HG03571 (cell line): ENCODE data around the gene SCAPER.

ENCODE experiments used
- ATAC-seq: cut with Tn5 transposase; IDR thresholded peaks from one replicate; pipeline ENCODE4 v1.9.1; 2021; ENCODE audit not compliant: unreplicated experiment

Gene SCAPER, protein sequence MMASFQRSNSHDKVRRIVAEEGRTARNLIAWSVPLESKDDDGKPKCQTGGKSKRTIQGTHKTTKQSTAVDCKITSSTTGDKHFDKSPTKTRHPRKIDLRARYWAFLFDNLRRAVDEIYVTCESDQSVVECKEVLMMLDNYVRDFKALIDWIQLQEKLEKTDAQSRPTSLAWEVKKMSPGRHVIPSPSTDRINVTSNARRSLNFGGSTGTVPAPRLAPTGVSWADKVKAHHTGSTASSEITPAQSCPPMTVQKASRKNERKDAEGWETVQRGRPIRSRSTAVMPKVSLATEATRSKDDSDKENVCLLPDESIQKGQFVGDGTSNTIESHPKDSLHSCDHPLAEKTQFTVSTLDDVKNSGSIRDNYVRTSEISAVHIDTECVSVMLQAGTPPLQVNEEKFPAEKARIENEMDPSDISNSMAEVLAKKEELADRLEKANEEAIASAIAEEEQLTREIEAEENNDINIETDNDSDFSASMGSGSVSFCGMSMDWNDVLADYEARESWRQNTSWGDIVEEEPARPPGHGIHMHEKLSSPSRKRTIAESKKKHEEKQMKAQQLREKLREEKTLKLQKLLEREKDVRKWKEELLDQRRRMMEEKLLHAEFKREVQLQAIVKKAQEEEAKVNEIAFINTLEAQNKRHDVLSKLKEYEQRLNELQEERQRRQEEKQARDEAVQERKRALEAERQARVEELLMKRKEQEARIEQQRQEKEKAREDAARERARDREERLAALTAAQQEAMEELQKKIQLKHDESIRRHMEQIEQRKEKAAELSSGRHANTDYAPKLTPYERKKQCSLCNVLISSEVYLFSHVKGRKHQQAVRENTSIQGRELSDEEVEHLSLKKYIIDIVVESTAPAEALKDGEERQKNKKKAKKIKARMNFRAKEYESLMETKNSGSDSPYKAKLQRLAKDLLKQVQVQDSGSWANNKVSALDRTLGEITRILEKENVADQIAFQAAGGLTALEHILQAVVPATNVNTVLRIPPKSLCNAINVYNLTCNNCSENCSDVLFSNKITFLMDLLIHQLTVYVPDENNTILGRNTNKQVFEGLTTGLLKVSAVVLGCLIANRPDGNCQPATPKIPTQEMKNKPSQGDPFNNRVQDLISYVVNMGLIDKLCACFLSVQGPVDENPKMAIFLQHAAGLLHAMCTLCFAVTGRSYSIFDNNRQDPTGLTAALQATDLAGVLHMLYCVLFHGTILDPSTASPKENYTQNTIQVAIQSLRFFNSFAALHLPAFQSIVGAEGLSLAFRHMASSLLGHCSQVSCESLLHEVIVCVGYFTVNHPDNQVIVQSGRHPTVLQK (N-terminal part only)

GRCh38 chr15:76905013-76905839 lies at the start of gene SCAPER:
Gene SCAPER (minus strand): TSS chr15:76905340. CDS start chr15:76883817, 21,523 bp downstream.
- peak; percentile 76 for ATAC-seq

DNA sequence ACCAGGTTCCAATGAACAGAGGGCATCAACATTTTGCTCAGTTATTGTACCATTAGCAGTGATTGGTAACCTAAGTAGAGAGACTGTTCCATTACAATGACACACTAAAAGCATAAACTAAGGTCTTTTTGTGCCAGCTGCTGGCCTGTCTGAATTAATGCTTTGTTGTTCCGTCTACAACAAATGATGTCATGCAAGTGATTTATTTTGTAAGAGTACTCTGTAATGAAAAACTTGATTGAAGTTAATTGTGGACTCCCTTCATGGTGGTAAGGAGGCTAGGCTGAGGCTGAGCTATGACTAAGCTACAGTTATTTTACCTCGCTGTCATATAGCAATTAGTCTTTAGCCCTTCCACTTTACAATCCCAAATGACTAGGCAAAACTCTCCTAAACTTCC lies 49.6 kb upstream of the SCAPER start:
- ATAC-seq: no peak

- no peak for ATAC-seq
Observed at GRCh38 chr15:76953913-76954312, 48.8 kb upstream of the SCAPER start.

- ATAC-seq: no peak
Observed at GRCh38 chr15:76951220-76951619, 46.1 kb upstream of the SCAPER start.

GRCh38 chr15:76947454-76947853 lies 42.3 kb upstream of the SCAPER start:
- ATAC-seq: no peak

DNA sequence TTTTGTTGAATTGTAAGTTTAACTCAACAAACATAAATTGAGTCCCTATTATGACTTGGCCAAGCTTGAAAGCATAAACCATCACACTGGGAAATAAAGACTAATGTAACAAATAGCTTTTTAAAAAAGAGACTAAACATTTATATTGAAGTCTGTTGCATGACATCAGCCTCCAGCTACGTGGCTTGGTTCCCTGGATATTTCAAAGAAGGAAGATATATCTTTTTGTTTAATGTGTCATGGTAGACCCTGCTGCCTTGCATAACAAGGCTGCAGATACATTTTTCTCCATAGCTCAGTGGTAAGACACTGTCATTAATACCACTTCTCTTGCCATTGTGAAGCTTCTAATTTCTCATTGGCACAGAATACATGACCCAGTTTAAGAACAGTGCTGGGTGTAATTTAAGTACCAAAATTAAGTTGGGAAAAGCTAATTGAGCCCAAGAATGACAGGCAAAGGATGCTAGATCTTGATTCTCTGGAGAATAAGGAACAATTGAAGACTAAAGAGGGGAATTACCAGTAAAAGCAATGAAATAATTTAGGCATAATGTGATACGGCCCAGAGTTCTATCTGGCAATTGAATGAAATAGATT lies 40.5 kb upstream of the SCAPER start:
- ATAC-seq: no peak

- ATAC-seq: no peak
Observed at GRCh38 chr15:76942331-76942730, 37.2 kb upstream of the SCAPER start.

DNA sequence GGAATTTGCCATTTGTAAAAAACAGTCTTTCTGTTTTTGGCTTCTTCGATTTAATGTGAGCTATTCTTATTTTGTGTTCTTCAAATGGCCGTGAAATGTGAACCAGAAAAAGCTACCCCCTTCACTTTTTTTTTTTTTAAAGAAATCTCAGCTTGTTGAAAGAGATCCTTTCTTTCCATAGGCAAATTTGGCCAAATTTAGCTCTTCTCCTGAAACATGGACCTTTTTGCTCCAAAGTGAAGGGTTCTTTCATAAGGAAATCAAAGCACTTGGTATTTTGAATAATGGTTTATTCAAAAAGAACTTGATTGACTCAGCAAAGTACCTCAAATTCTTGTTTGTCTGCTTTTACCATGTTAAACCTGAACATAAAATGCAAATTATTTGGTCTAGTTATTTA lies 36.5 kb upstream of the SCAPER start:
- ATAC-seq: no peak

DNA sequence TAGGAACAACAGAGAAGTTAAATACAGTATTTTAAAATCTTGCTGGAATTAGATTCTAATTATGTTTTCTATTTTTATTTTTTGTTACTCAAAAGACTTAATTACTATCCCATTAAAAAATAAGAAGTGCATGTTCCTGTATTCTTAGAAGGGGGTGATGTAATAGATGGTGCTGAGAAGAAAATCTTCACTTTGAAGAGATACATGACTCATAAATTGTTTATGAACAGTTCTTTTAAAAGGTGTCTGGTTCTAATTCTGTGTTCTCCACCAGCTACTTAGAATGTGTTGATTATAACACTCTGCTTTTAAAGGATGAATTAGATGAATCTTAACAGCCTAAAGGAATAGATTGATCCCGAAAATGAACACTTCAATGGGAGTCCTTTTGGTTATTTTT lies 34.6 kb upstream of the SCAPER start:
- no peak for ATAC-seq

- no peak for ATAC-seq
Observed at GRCh38 chr15:76938752-76939151, 33.6 kb upstream of the SCAPER start.

GRCh38 chr15:76936671-76937070 lies 31.5 kb upstream of the SCAPER start:
- ATAC-seq: no peak

DNA sequence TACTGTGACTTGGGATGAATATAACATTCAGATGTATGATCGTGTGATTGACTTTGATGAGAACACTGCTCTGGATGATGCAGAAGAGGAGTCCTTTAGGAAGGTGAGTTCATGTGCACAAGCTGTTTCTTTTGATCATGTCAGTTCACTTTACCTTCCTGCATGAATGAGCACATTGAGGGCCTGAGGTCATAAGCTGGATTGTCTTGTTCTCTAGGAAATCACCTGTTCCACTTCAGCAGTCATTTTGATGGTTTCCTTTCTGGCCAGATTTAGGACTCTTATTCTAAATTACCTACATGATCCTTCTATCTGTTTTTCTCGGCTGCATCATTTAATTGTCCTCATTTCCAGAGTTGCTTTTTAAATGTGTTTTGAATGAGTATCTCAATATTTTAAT lies 30.5 kb upstream of the SCAPER start:
- ATAC-seq: no peak

GRCh38 chr15:76932135-76932966 lies 27.2 kb upstream of the SCAPER start:
- ATAC-seq: no peak

GRCh38 chr15:76931397-76932134 lies 26.4 kb upstream of the SCAPER start, which contains the start of gene RCN2:
Gene RCN2 (plus strand): TSS chr15:76931749. CDS start chr15:76931842, 93 bp downstream.
- peak; percentile 94 for ATAC-seq

DNA sequence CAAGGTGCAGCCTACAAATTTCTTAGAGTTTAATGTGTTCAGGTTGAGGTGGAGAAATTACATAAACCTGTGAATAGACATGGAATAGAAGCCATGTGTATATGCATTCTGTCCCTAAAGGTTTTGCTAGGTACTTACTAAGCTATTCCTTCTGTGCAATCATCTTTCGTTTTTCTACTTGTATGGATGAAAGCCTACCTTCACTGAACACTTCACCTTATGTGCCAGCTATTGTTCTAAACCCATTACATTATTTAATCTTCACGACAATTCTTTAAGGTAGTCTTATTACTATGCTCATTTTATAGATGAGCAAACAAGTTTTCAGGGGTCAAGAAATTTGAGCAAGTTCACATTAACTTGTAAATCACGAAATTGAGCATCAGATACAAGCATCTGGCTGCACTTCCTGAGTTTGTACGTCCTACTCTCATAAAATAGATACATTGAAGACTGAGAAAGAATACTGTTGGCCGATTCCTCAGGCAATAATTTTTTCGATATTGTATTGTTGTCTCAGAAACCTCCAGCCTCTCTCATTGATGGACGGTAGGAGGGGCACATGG lies 25.8 kb upstream of the SCAPER start:
- ATAC-seq: no peak

GRCh38 chr15:76929011-76929760 lies 24.0 kb upstream of the SCAPER start:
- no peak for ATAC-seq

- ATAC-seq: no peak
Observed at GRCh38 chr15:76928201-76928600, 23.1 kb upstream of the SCAPER start.
